ENCODE measurements around the gene BPIFB6. TPM values are rescaled to one million over a fixed set of nuclear protein-coding genes. Genes with fewer than 3 reads are reported as not detected.

Gene BPIFB6
- polyA plus RNA-seq (2012; rRNA removed), result not detected in 2 replicates
- polyA plus RNA-seq (2012; cell fraction: cytosol; rRNA removed), result not detected in 2 replicates
- not detected in 2 replicates for polyA plus RNA-seq (2012; cell fraction: nucleus; rRNA removed)

GRCh38 chr20:33031531-33031930 is at the start of gene BPIFB6:
Gene BPIFB6 (plus strand): TSS chr20:33031648. CDS start chr20:33031648, 0 bp downstream.
- Histone ChIP-seq H3F3A (replicated peaks; ENCODE audit: insufficient read depth) (no peaks in the 10 kb centered on the region), H3K9me2 (no peaks in the 10 kb centered on the region), H3K4me1 (ENCODE audit: control insufficient read depth in 1 of 2, insufficient read depth in 2 of 2, low read depth in 1 of 2, low read length in 1 of 2) (no peaks in the 10 kb centered on the region), H3K4me2 (no peak within 1 kb of the TSS), H3K79me2 (ENCODE audit: insufficient read depth) (no peaks in the 10 kb centered on the region), H2AFZ (ENCODE audit: low read depth) (no peak within 1 kb of the TSS), H3K36me3 (replicated peaks in 1 of 2; ENCODE audit: control insufficient read depth in 1 of 2, insufficient read depth in 2 of 2, low read length in 1 of 2) (no peaks in the 10 kb centered on the region), H3K9me3 (no peaks in the 10 kb centered on the region), H3K27me3 (ENCODE audit: insufficient read depth) (peaks cover 6% of the 10 kb centered on the region; the same call in 1 of the 2 replicates), H3K9ac (no peak within 1 kb of the TSS), H3K27ac (ENCODE audit: low read depth in 2 of 2, low read length in 1 of 2) (no peak within 1 kb of the TSS), H3K4me3 (ENCODE audit: low read depth in 2 of 2, low read length in 1 of 2) (no peak within 1 kb of the TSS), H4K20me1 (ENCODE audit: insufficient read depth) (no peaks in the 10 kb centered on the region)
- DNase-seq, result no peak
- 29% methylated on average over 4 of the region's 10 CpGs for WGBS (ENCODE audit: low lambda C conversion rate)
- TF ChIP-seq POLR2AphosphoS5 (IDR thresholded peaks at IDR 0.05; ENCODE audit: low read depth, low read length) (no peak), RXRA (IDR thresholded peaks at IDR 0.05; ENCODE audit: borderline replicate concordance, low read depth) (no peak), GABPA (IDR thresholded peaks at IDR 0.05; ENCODE audit: low read depth) (no peak), EP300 (IDR thresholded peaks at IDR 0.05; ENCODE audit: borderline replicate concordance in 1 of 2, low read depth in 1 of 2, low read length in 1 of 2) (no peak), CTCF (IDR thresholded peaks at IDR 0.05) (no peak), RAD21 (IDR thresholded peaks at IDR 0.05; ENCODE audit: low read length) (no peak), USF2 (IDR thresholded peaks at IDR 0.05; ENCODE audit: borderline replicate concordance, low read depth, low read length) (no peak), RCOR1 (IDR thresholded peaks at IDR 0.05; ENCODE audit: low read length) (no peak), MAX (IDR thresholded peaks at IDR 0.05; ENCODE audit: low read depth) (no peak), FOXJ3 (CRISPR knock-in tag; IDR thresholded peaks at IDR 0.05) (no peak), GATA2 (CRISPR knock-in tag; IDR thresholded peaks at IDR 0.05) (no peak)
- CTCF ChIA-PET, result no interaction called here
- POLR2A ChIA-PET, result no interaction called here

GRCh38 chr20:32982617-32983458 is 48.6 kb upstream of the BPIFB6 start:
- Histone ChIP-seq H3K27me3 (ENCODE audit: insufficient read depth) (no peaks in the 10 kb centered on the region; the same call in 1 of the 2 replicates), H3K27ac (ENCODE audit: low read depth in 2 of 2, low read length in 1 of 2) (no peak overlapping the region), H3K4me2 (no peak overlapping the region), H3F3A (replicated peaks; ENCODE audit: insufficient read depth) (no peaks in the 10 kb centered on the region), H3K36me3 (replicated peaks in 1 of 2; ENCODE audit: control insufficient read depth in 1 of 2, insufficient read depth in 2 of 2, low read length in 1 of 2) (no peaks in the 10 kb centered on the region), H3K4me1 (ENCODE audit: control insufficient read depth in 1 of 2, insufficient read depth in 2 of 2, low read depth in 1 of 2, low read length in 1 of 2) (peaks cover 0 to 3% of the 10 kb centered on the region in 2 experiments; a peak in 1 of 4 replicates), H3K9me2 (no peaks in the 10 kb centered on the region), H4K20me1 (ENCODE audit: insufficient read depth) (no peaks in the 10 kb centered on the region), H3K79me2 (ENCODE audit: insufficient read depth) (no peaks in the 10 kb centered on the region), H3K9ac (no peak overlapping the region), H2AFZ (ENCODE audit: low read depth) (no peak overlapping the region), H3K9me3 (no peaks in the 10 kb centered on the region), H3K4me3 (ENCODE audit: low read depth in 2 of 2, low read length in 1 of 2) (no peak overlapping the region)
- ChIA-PET CTCF (interaction anchor here (1.1 kb wide), 1 partner anchor 9 kb away, joined by 3 read pairs; no protein-coding TSS in a partner anchor), POLR2A (no interaction called here)
- 33% methylated on average over 3 of the region's 10 CpGs for WGBS (ENCODE audit: low lambda C conversion rate)
- peak; percentile 55 for DNase-seq
- TF ChIP-seq RCOR1 (IDR thresholded peaks at IDR 0.05; ENCODE audit: low read length) (no peak), RXRA (IDR thresholded peaks at IDR 0.05; ENCODE audit: borderline replicate concordance, low read depth) (no peak), ZBTB33 (IDR thresholded peaks at IDR 0.05; ENCODE audit: borderline replicate concordance, low read depth) (no peak), PBX3 (IDR thresholded peaks at IDR 0.05) (no peak)

Data from SK-N-SH (cell line).